Neutrophil (primary cell): Measurements from ENCODE around the gene ZSCAN21.
"Not testable (repeated sequence)": the region's sequence is repeated elsewhere in the genome, so short reads cannot be mapped to it uniquely, and the experiment has no call there.

ENCODE experiments used
- H3K27ac ChIP-seq: fragments of 200-600 bp; sonication (generic); 2 replicates; pipeline ENCODE4 v1.5.1; 2016; ENCODE audit warnings: mild to moderate bottlenecking, moderate library complexity
- H3K27me3 ChIP-seq: fragments of 200-600 bp; sonication (generic); 2 replicates; pipeline ENCODE4 v1.6.0; 2016; ENCODE audit warnings: mild to moderate bottlenecking
- H3K36me3 ChIP-seq: fragments of 200-600 bp; sonication (generic); 2 replicates; pipeline ENCODE4 v1.5.1; 2017
- H3K4me1 ChIP-seq, 2 experiments: fragments of 200-600 bp in 1 of 2; sonication (generic) in 1 of 2; 1 replicate in 1 of 2; 2 replicates in 1 of 2; pipeline versions ENCODE4 v1.5.1 to v1.6.1; 2013 to 2016; ENCODE audit warnings: low read depth in 1 of 2, low read length in 1 of 2, mild to moderate bottlenecking in 1 of 2, moderate library complexity in 1 of 2; ENCODE audit not compliant: control insufficient read depth in 1 of 2, insufficient read depth in 1 of 2
- H3K4me3 ChIP-seq, 2 experiments: fragments of 200-600 bp in 1 of 2; sonication (generic) in 1 of 2; 1 replicate in 1 of 2; 2 replicates in 1 of 2; pipeline ENCODE4 v1.5.1; 2013 to 2016; ENCODE audit warnings: low read depth in 1 of 2, low read length in 1 of 2, mild to moderate bottlenecking in 1 of 2, moderate library complexity in 1 of 2
- H3K9me3 ChIP-seq: fragments of 200-600 bp; sonication (generic); 2 replicates; pipeline ENCODE4 v1.5.1; 2016
- TF ChIP-seq, protein P1 (sequence below): fragments of 200-600 bp; sonication (generic); IDR thresholded peaks from 2 replicates; pipeline ENCODE4 v1.5.1; 2016; ENCODE audit warnings: antibody characterized with exemption

ZSCAN21 gene

GRCh38 chr7:100049441-100050291 is at the start of gene ZSCAN21:
TSS of gene ZSCAN21 (plus strand) at chr7:100049774. CDS start at chr7:100057007, 7,233 bp downstream.
- H3K27ac ChIP-seq: peak within 1 kb of the TSS; percentile 82
- peak within 1 kb of the TSS; percentile 81 to 98 for H3K4me3 ChIP-seq
- H3K4me1 ChIP-seq: peaks cover 9 to 11% of the 10 kb centered on the region in 2 experiments
- no peaks in the 10 kb centered on the region for H3K27me3 ChIP-seq
- TF ChIP-seq, protein P1, sequence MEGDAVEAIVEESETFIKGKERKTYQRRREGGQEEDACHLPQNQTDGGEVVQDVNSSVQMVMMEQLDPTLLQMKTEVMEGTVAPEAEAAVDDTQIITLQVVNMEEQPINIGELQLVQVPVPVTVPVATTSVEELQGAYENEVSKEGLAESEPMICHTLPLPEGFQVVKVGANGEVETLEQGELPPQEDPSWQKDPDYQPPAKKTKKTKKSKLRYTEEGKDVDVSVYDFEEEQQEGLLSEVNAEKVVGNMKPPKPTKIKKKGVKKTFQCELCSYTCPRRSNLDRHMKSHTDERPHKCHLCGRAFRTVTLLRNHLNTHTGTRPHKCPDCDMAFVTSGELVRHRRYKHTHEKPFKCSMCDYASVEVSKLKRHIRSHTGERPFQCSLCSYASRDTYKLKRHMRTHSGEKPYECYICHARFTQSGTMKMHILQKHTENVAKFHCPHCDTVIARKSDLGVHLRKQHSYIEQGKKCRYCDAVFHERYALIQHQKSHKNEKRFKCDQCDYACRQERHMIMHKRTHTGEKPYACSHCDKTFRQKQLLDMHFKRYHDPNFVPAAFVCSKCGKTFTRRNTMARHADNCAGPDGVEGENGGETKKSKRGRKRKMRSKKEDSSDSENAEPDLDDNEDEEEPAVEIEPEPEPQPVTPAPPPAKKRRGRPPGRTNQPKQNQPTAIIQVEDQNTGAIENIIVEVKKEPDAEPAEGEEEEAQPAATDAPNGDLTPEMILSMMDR: peak; percentile 38
- H3K36me3 ChIP-seq: no peaks in the 10 kb centered on the region
- H3K9me3 ChIP-seq: no peaks in the 10 kb centered on the region

DNA sequence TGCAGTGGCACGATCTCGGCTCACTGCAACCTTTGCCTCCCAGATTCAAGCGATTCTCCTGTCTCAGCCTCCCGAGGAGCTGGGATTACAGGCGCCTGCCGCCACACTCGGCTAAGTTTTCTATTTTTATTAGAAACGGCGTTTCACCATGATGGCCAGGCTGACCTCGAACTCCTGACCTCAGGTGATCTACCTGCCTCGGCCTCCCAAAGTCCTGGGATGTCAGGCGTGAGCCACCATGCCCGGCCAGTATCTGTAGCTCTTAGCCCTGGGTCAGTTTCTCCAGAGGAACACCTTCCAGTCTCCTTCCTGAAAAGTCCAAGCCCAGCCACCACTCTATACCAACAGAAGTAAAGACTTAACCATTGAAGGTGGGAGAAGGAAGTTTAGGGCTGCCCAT is 49.3 kb upstream of the ZSCAN21 start:
- H3K4me3 ChIP-seq: no peak overlapping the region
- H3K27ac ChIP-seq: no peak overlapping the region
- TF ChIP-seq, protein P1: no peak
- H3K27me3 ChIP-seq: no peaks in the 10 kb centered on the region
- no peaks in the 10 kb centered on the region for H3K36me3 ChIP-seq
- no peaks in the 10 kb centered on the region for H3K9me3 ChIP-seq
- H3K4me1 ChIP-seq: peaks cover 35 to 43% of the 10 kb centered on the region in 2 experiments

DNA sequence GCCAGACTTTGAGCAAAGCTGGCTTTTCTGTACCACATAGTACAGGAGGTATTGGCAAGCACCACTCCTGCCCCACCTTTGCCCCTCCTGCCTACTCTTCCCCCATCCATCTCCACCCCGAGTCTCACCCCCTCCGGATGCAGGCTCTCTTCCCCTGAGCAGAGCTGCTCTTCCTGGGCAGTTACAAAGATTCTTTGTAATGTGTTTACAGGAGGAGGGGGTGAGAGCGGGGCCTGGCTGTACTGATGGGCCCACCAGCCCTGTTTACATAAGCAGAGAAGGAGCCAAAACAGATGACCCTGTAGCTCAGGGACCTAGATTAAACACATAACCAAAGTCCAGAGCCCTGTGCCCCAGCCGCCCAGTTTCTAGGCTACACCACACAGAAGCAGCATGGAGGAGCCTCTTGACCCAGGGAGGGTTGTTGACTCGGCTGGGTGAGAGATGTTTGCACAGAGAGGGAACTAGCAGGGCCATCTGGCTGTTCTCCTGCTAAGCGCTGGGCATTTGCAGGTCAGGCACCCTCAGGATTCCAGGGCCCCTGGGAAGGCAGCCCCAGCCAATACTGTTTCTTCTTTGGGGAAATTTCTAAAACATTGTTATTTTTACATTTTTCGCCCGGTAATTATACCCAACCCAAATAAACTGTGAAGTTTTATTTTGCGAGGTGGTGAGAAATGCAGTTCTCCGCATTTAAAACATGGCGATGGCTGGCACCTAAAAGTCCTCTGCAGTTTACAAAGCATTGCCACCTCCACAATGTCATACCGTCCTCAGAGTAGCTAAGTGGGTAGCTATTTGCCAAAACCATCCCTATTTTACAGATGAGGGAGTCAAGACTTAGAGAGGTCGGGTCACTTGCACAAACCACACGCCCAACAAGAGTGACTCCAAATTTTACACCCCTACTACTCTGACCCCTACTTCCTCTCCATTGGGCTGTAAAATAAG is 45.6 kb upstream of the ZSCAN21 start:
- TF ChIP-seq, protein P1: no peak
- Histone ChIP-seq H3K36me3 (no peaks in the 10 kb centered on the region), H3K9me3 (no peaks in the 10 kb centered on the region), H3K27me3 (no peaks in the 10 kb centered on the region), H3K4me3 (no peak overlapping the region), H3K4me1 (peaks cover 29 to 31% of the 10 kb centered on the region in 2 experiments), H3K27ac (peak overlapping the region; percentile 51)

DNA sequence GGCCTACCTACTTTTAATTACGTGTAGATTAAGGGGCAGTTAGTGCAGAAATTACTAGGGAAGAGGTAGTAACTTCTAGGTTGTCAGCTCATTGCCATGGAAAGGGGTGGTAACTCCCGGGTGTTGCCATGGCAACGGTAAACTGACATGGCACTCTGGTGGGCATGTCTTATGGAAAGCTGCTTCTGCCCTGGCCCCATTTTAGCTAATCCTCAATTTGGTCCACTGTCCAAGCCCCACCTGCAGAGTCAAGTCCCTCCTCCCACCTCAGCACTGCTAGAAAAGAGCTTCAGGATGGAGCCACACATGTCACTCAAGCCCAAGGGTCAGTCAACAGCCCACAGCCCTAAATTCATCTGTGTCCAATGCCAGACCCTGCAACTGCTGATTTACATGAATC is 41.7 kb upstream of the ZSCAN21 start:
- H3K9me3 ChIP-seq: no peaks in the 10 kb centered on the region
- peaks cover 40 to 45% of the 10 kb centered on the region in 2 experiments for H3K4me1 ChIP-seq
- TF ChIP-seq, protein P1: no peak
- H3K4me3 ChIP-seq: no peak overlapping the region
- H3K36me3 ChIP-seq: no peaks in the 10 kb centered on the region
- no peaks in the 10 kb centered on the region for H3K27me3 ChIP-seq
- peak overlapping the region; percentile 82 for H3K27ac ChIP-seq

GRCh38 chr7:100008525-100008924 is 41.0 kb upstream of the ZSCAN21 start:
- Histone ChIP-seq H3K4me3 (no peak overlapping the region), H3K9me3 (no peaks in the 10 kb centered on the region), H3K4me1 (peaks cover 43 to 49% of the 10 kb centered on the region in 2 experiments), H3K36me3 (no peaks in the 10 kb centered on the region), H3K27me3 (no peaks in the 10 kb centered on the region), H3K27ac (no peak overlapping the region)
- TF ChIP-seq, protein P1: no peak

DNA sequence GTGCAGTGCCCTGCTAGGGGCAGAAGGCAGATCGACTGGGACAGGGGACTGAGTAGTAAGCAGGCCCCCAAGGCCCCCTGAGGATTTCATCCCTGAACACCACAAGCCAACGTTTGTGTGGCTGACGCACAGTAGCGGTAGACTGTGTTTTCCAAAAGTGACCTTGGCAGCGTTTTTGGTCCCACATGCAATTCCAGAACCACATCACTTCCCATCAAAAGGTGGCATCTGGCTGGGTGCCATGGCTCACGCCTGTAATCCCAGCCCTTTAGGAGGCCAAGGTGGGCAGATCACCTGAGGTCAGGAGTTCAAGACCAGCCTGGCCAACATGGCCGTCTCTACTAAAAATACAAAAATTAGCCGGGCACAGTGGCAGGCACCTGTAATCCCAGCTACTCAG is 39.6 kb upstream of the ZSCAN21 start:
- H3K27me3 ChIP-seq, H3K9me3 ChIP-seq, H3K4me3 ChIP-seq, H3K27ac ChIP-seq, H3K36me3 ChIP-seq: not testable (repeated sequence)
- peaks cover 39 to 50% of the 10 kb centered on the region in 2 experiments for H3K4me1 ChIP-seq
